Measurements from ENCODE around the gene BTBD10. TPM values are rescaled to one million over a fixed set of nuclear protein-coding genes. Genes with fewer than 3 reads are reported as not detected.
A peak's percentile ranks its signal among the peaks of the same experiment; 100 is the strongest.
"Not testable (repeated sequence)": the region's sequence is repeated elsewhere in the genome, so short reads cannot be mapped to it uniquely, and the experiment has no call there.

BTBD10 gene
- total RNA-seq, 1 donor from 2014 or later, result 21.9 TPM

GRCh38 chr11:13465909-13466371 lies 2.9 kb upstream of the BTBD10 start:
- Mint-ChIP-seq H3K27me3 (ENCODE audit: insufficient read depth) (peaks cover 12% of the 10 kb centered on the region), H3K9me3 (no peaks in the 10 kb centered on the region), H3K4me3 (no peak overlapping the region), H3K27ac (no peak overlapping the region), H3K4me1 (ENCODE audit: low read depth) (peaks cover 24% of the 10 kb centered on the region), H3K36me3 (ENCODE audit: low read depth) (no peaks in the 10 kb centered on the region)
- intact Hi-C loops (cut with micrococcal nuclease), result loop anchor here (1.0 to 10.0 kb wide), 6 partner anchors 283 to 1439 kb away; partner anchors contain the start of genes COPB1 and TEAD1
- DNase-seq (ENCODE audit: low spot score), result no peak

- Mint-ChIP-seq H3K27ac (peak overlapping the region; percentile 98), H3K4me1 (ENCODE audit: low read depth) (peaks cover 38% of the 10 kb centered on the region)
These were observed 813 bp upstream of the BTBD10 start for GRCh38 chr11:13463779-13464290.

GRCh38 chr11:13462311-13462900 lies 616 bp downstream of the BTBD10 start:
- H3K36me3 Mint-ChIP-seq (ENCODE audit: low read depth), result peaks cover 8% of the 10 kb centered on the region
- DNase-seq (ENCODE audit: low spot score), result peak; percentile 51
- H3K27me3 Mint-ChIP-seq (ENCODE audit: insufficient read depth), result peaks cover 3% of the 10 kb centered on the region
- intact Hi-C loops (cut with micrococcal nuclease), result loop anchor here (2.0 to 10.0 kb wide), 7 partner anchors 125 to 1620 kb away; partner anchors contain the start of genes COPB1, MICAL2, TEAD1 and USP47
- no peaks in the 10 kb centered on the region for H3K9me3 Mint-ChIP-seq
- peak overlapping the region; percentile 99 for H3K4me3 Mint-ChIP-seq
- H3K4me1 Mint-ChIP-seq (ENCODE audit: low read depth), result peaks cover 38% of the 10 kb centered on the region
- peak overlapping the region; percentile 98 for H3K27ac Mint-ChIP-seq

More at GRCh38 chr11:13463779-13464290, 813 bp upstream of the BTBD10 start:
- no peaks in the 10 kb centered on the region for H3K9me3 Mint-ChIP-seq
- peaks cover 8% of the 10 kb centered on the region for H3K36me3 Mint-ChIP-seq (ENCODE audit: low read depth)
- H3K4me3 Mint-ChIP-seq, result peak overlapping the region; percentile 99
- H3K27me3 Mint-ChIP-seq (ENCODE audit: insufficient read depth), result peaks cover 3% of the 10 kb centered on the region
- DNase-seq (ENCODE audit: low spot score), result no peak
- intact Hi-C loops (cut with micrococcal nuclease), result loop anchor here (1.0 to 10.0 kb wide), 10 partner anchors 127 to 1622 kb away; partner anchors contain the start of genes BMAL1, COPB1, FAR1 and MICAL2

- DNase-seq (ENCODE audit: low spot score), result no peak
- no peaks in the 10 kb centered on the region for H3K9me3 Mint-ChIP-seq
- peaks cover 3% of the 10 kb centered on the region for H3K27me3 Mint-ChIP-seq (ENCODE audit: insufficient read depth)
- no peak overlapping the region for H3K27ac Mint-ChIP-seq
- peak overlapping the region; percentile 99 for H3K4me3 Mint-ChIP-seq
- intact Hi-C loops (cut with micrococcal nuclease), result loop anchor here (5.0 to 10.0 kb wide), 6 partner anchors 124 to 1619 kb away; partner anchors contain the start of genes COPB1, TEAD1 and USP47
- H3K4me1 Mint-ChIP-seq (ENCODE audit: low read depth), result peaks cover 38% of the 10 kb centered on the region
- peaks cover 8% of the 10 kb centered on the region for H3K36me3 Mint-ChIP-seq (ENCODE audit: low read depth)
These were observed 1.7 kb downstream of the BTBD10 start for GRCh38 chr11:13461291-13461690.

- no peaks in the 10 kb centered on the region for H3K9me3 Mint-ChIP-seq
- H3K27ac Mint-ChIP-seq, result peak overlapping the region; percentile 50
- no peak for DNase-seq (ENCODE audit: low spot score)
- H3K4me3 Mint-ChIP-seq, result no peak overlapping the region
- H3K27me3 Mint-ChIP-seq (ENCODE audit: insufficient read depth), result no peaks in the 10 kb centered on the region
- intact Hi-C loops (cut with micrococcal nuclease), result loop anchor here (5.0 kb wide), 1 partner anchor 49 kb away; no protein-coding TSS in a partner anchor
- H3K36me3 Mint-ChIP-seq (ENCODE audit: low read depth), result peaks cover 12% of the 10 kb centered on the region
- H3K4me1 Mint-ChIP-seq (ENCODE audit: low read depth), result peaks cover 24% of the 10 kb centered on the region
These were observed 12.1 kb downstream of the BTBD10 start for GRCh38 chr11:13450832-13451397.

GRCh38 chr11:13449522-13449921 lies 13.5 kb downstream of the BTBD10 start:
- no peak overlapping the region for H3K27ac Mint-ChIP-seq
- no peak overlapping the region for H3K4me3 Mint-ChIP-seq
- peaks cover 24% of the 10 kb centered on the region for H3K4me1 Mint-ChIP-seq (ENCODE audit: low read depth)
- no peaks in the 10 kb centered on the region for H3K9me3 Mint-ChIP-seq
- intact Hi-C loops (cut with micrococcal nuclease), result no loop called here
- no peaks in the 10 kb centered on the region for H3K27me3 Mint-ChIP-seq (ENCODE audit: insufficient read depth)
- no peak for DNase-seq (ENCODE audit: low spot score)
- H3K36me3 Mint-ChIP-seq (ENCODE audit: low read depth), result peaks cover 10% of the 10 kb centered on the region

GRCh38 chr11:13448876-13449275 lies 14.1 kb downstream of the BTBD10 start:
- Mint-ChIP-seq H3K27me3 (ENCODE audit: insufficient read depth) (no peaks in the 10 kb centered on the region), H3K4me1 (ENCODE audit: low read depth) (peaks cover 24% of the 10 kb centered on the region), H3K36me3 (ENCODE audit: low read depth) (peaks cover 10% of the 10 kb centered on the region), H3K27ac (no peak overlapping the region), H3K9me3 (no peaks in the 10 kb centered on the region), H3K4me3 (no peak overlapping the region)
- no peak for DNase-seq (ENCODE audit: low spot score)
- intact Hi-C loops (cut with micrococcal nuclease), result no loop called here

- Mint-ChIP-seq H3K9me3 (no peaks in the 10 kb centered on the region), H3K36me3 (ENCODE audit: low read depth) (no peaks in the 10 kb centered on the region), H3K27me3 (ENCODE audit: insufficient read depth) (no peaks in the 10 kb centered on the region), H3K27ac (no peak overlapping the region), H3K4me3 (no peak overlapping the region), H3K4me1 (ENCODE audit: low read depth) (peaks cover 17% of the 10 kb centered on the region)
- DNase-seq (ENCODE audit: low spot score), result no peak
- intact Hi-C loops (cut with micrococcal nuclease), result no loop called here
These were observed 16.6 kb downstream of the BTBD10 start for GRCh38 chr11:13446444-13446843.

GRCh38 chr11:13445588-13445987 lies 17.4 kb downstream of the BTBD10 start:
- H3K36me3 Mint-ChIP-seq (ENCODE audit: low read depth), result no peaks in the 10 kb centered on the region
- DNase-seq (ENCODE audit: low spot score), result no peak
- no peak overlapping the region for H3K27ac Mint-ChIP-seq
- no peaks in the 10 kb centered on the region for H3K9me3 Mint-ChIP-seq
- no peaks in the 10 kb centered on the region for H3K27me3 Mint-ChIP-seq (ENCODE audit: insufficient read depth)
- intact Hi-C loops (cut with micrococcal nuclease), result no loop called here
- H3K4me1 Mint-ChIP-seq (ENCODE audit: low read depth), result peaks cover 8% of the 10 kb centered on the region
- no peak overlapping the region for H3K4me3 Mint-ChIP-seq

GRCh38 chr11:13440100-13440855 lies 22.7 kb downstream of the BTBD10 start:
- H3K9me3 Mint-ChIP-seq, result no peaks in the 10 kb centered on the region
- H3K4me1 Mint-ChIP-seq (ENCODE audit: low read depth), result no peaks in the 10 kb centered on the region
- no peak overlapping the region for H3K27ac Mint-ChIP-seq
- no peak for DNase-seq (ENCODE audit: low spot score)
- H3K27me3 Mint-ChIP-seq (ENCODE audit: insufficient read depth), result no peaks in the 10 kb centered on the region
- no peaks in the 10 kb centered on the region for H3K36me3 Mint-ChIP-seq (ENCODE audit: low read depth)
- intact Hi-C loops (cut with micrococcal nuclease), result no loop called here
- H3K4me3 Mint-ChIP-seq, result no peak overlapping the region

- Mint-ChIP-seq H3K4me1 (ENCODE audit: low read depth) (peaks cover 9% of the 10 kb centered on the region), H3K4me3 (no peak overlapping the region), H3K9me3 (no peaks in the 10 kb centered on the region), H3K36me3 (ENCODE audit: low read depth) (peaks cover 3% of the 10 kb centered on the region), H3K27me3 (ENCODE audit: insufficient read depth) (no peaks in the 10 kb centered on the region), H3K27ac (no peak overlapping the region)
- DNase-seq (ENCODE audit: low spot score), result no peak
- intact Hi-C loops (cut with micrococcal nuclease), result no loop called here
These were observed 24.7 kb downstream of the BTBD10 start for GRCh38 chr11:13438291-13438690.

GRCh38 chr11:13436836-13437235 lies 26.2 kb downstream of the BTBD10 start:
- H3K4me1 Mint-ChIP-seq (ENCODE audit: low read depth); H3K27ac Mint-ChIP-seq; intact Hi-C loops (cut with micrococcal nuclease); H3K36me3 Mint-ChIP-seq (ENCODE audit: low read depth); H3K27me3 Mint-ChIP-seq (ENCODE audit: insufficient read depth); H3K4me3 Mint-ChIP-seq; DNase-seq (ENCODE audit: low spot score); H3K9me3 Mint-ChIP-seq: not testable (repeated sequence)

All from activated T-helper 1 cell treated with anti-CD3 and anti-CD28 coated beads, Interleukin-12 subunit alpha, Interleukin-12 subunit beta, Interleukin-2, Interleukin-4 antibody, amounts not matched to agents 30 ng/mL and 10 ng/mL and 1 ng/mL, durations not matched to agents 14 hours and 24 hours and 36 hours (primary cell).